CD14-positive monocyte (primary cell): Measurements from ENCODE around the gene COG2. TPM values are rescaled to one million over a fixed set of nuclear protein-coding genes. Genes with fewer than 3 reads are reported as not detected.

Source experiments
- DNase-seq, 3 donors: peaks; one replicate each; pipeline ENCODE4 v3.0.0-alpha.2; 2011 to 2022
- H2AFZ ChIP-seq: 2 replicates; pipeline ENCODE4 v1.6.0; 2012; ENCODE audit warnings: mild to moderate bottlenecking, low read depth, low read length, inconsistent platforms; ENCODE audit not compliant: insufficient read depth, poor library complexity, severe bottlenecking
- H3K27ac ChIP-seq, 2 donors: 1 replicate in 1 of 2; 2 replicates in 1 of 2; pipeline ENCODE4 v1.5.1; 2012 to 2013; ENCODE audit warnings: low read length in 2 of 2, control low read depth in 1 of 2, inconsistent platforms in 1 of 2, low read depth in 1 of 2, mild to moderate bottlenecking in 1 of 2
- H3K27me3 ChIP-seq, 2 donors: one replicate each; pipeline versions ENCODE4 v1.6.0 to v1.6.1; 2011 to 2013; ENCODE audit warnings: low read length in 2 of 2; ENCODE audit not compliant: control insufficient read depth in 2 of 2, insufficient read depth in 2 of 2
- H3K36me3 ChIP-seq, 2 donors: replicated peaks in 1 of 2; 1 replicate in 1 of 2; 2 replicates in 1 of 2; pipeline versions ENCODE4 v1.5.1 to v1.6.1; 2012 to 2013; ENCODE audit warnings: low read length in 2 of 2, control low read depth in 1 of 2, inconsistent platforms in 1 of 2, mild to moderate bottlenecking in 1 of 2; ENCODE audit not compliant: insufficient read depth in 2 of 2, control insufficient read depth in 1 of 2
- H3K4me1 ChIP-seq, 2 donors: 1 replicate in 1 of 2; 2 replicates in 1 of 2; pipeline versions ENCODE4 v1.5.1 to v1.6.1; 2012 to 2013; ENCODE audit warnings: low read length in 2 of 2, control low read depth in 1 of 2, inconsistent platforms in 1 of 2, mild to moderate bottlenecking in 1 of 2, moderate library complexity in 1 of 2; ENCODE audit not compliant: insufficient read depth in 2 of 2, control insufficient read depth in 1 of 2
- H3K4me2 ChIP-seq: replicated peaks from 2 replicates; pipeline ENCODE3; 2012; ENCODE audit warnings: low read length, moderate library complexity, mild to moderate bottlenecking; ENCODE audit not compliant: poor library complexity, severe bottlenecking; ENCODE audit errors: extremely low read depth
- H3K4me3 ChIP-seq, 3 experiments: fragments of 200-600 bp in 1 of 3; sonication (generic) in 1 of 3; replicated peaks in 1 of 3; 1 replicate in 2 of 3; 2 replicates in 1 of 3; pipeline ENCODE4 v1.5.1; 2011 to 2013; ENCODE audit warnings: low read length in 3 of 3, mild to moderate bottlenecking in 3 of 3, control low read depth in 2 of 3, low read depth in 2 of 3, inconsistent platforms in 1 of 3, moderate library complexity in 1 of 3
- H3K79me2 ChIP-seq: 2 replicates; pipeline ENCODE4 v1.6.0; 2012; ENCODE audit warnings: mild to moderate bottlenecking, control low read depth, inconsistent platforms, low read length, moderate library complexity; ENCODE audit not compliant: insufficient read depth
- H3K9ac ChIP-seq: 2 replicates; pipeline ENCODE4 v1.6.0; 2017; ENCODE audit warnings: low read length, mild to moderate bottlenecking; ENCODE audit not compliant: insufficient read depth, poor library complexity, severe bottlenecking
- H3K9me3 ChIP-seq, 2 donors: replicated peaks in 1 of 2; 1 replicate in 1 of 2; 2 replicates in 1 of 2; pipeline versions ENCODE4 v1.5.1 to v1.6.1; 2012 to 2013; ENCODE audit warnings: low read length in 2 of 2, control low read depth in 1 of 2; ENCODE audit not compliant: control insufficient read depth in 1 of 2, insufficient read depth in 1 of 2
- H4K20me1 ChIP-seq: 2 replicates; pipeline ENCODE4 v1.6.0; 2012; ENCODE audit warnings: mild to moderate bottlenecking, low read length, control low read depth, moderate library complexity; ENCODE audit not compliant: insufficient read depth
- H3K27ac Mint-ChIP-seq, 7 donors: one replicate each; pipeline ENCODE4 v1.8.0; 2020; ENCODE audit warnings: mild to moderate bottlenecking in 7 of 7, mixed read lengths in 7 of 7, moderate library complexity in 6 of 7, inconsistent platforms in 2 of 7
- H3K27me3 Mint-ChIP-seq, 3 donors: one replicate each; pipeline ENCODE4 v1.8.0; 2021 to 2022; ENCODE audit warnings: low read depth in 3 of 3, mild to moderate bottlenecking in 3 of 3, mixed read lengths in 3 of 3, moderate library complexity in 3 of 3, inconsistent platforms in 1 of 3
- H3K36me3 Mint-ChIP-seq, 2 donors: one replicate each; pipeline ENCODE4 v1.8.0; 2020; ENCODE audit warnings: mixed read lengths in 2 of 2, inconsistent platforms in 1 of 2, mild to moderate bottlenecking in 1 of 2
- H3K4me1 Mint-ChIP-seq: one replicate; pipeline ENCODE4 v1.8.0; 2020; ENCODE audit warnings: mild to moderate bottlenecking, mixed read lengths
- H3K4me3 Mint-ChIP-seq, 2 donors: one replicate each; pipeline ENCODE4 v1.8.0; 2020; ENCODE audit warnings: mild to moderate bottlenecking in 2 of 2, mixed read lengths in 2 of 2, moderate library complexity in 1 of 2
- H3K9me3 Mint-ChIP-seq, 7 donors: one replicate each; pipeline ENCODE4 v1.8.0; 2020 to 2022; ENCODE audit warnings: mixed read lengths in 7 of 7, mild to moderate bottlenecking in 6 of 7, moderate library complexity in 6 of 7, inconsistent platforms in 2 of 7
- CTCF ChIP-seq: fragments of 200-600 bp; IDR thresholded peaks from one replicate; pipeline ENCODE4 v1.8.0; 2022; ENCODE audit warnings: antibody characterized with exemption, mild to moderate bottlenecking
- WGBS: methylation state at CpG from one replicate; pipeline ENCODE4 v1.1.5; 2013; ENCODE audit warnings: missing lambda C conversion rate; ENCODE audit not compliant: insufficient coverage; 5-methylcytosine and 5-hydroxymethylcytosine counted together
- intact Hi-C, 2 donors: fragments of 100-400 bp; cut with micrococcal nuclease; formaldehyde crosslinking; loops; one replicate each; pipeline versions ENCODE4 v1.15.0 to v1.15.1; 2023
- polyA plus RNA-seq, 3 donors: library from polyadenylated mRNA; depleted of rRNA in 1 of 3; unstranded in 2 of 3; stranded (reverse) in 1 of 3; fragments of 300-500 nt in 2 of 3; fragments of >200 nt in 1 of 3; fragmentation: Illumina TruSeq in 2 of 3; gene quantifications; 1 replicate in 2 of 3; 2 replicates in 1 of 3; pipeline ENCODE4 v1.2.3, GENCODE V29; 2012 to 2021

Gene COG2
- polyA plus RNA-seq, 3 donors = 16.7 to 30.4 (median 24.7) TPM

- no peaks in the 10 kb centered on the region for H3K4me1 Mint-ChIP-seq
- H4K20me1 ChIP-seq = no peaks in the 10 kb centered on the region
- WGBS = 84% methylated on average over 2 of the region's 5 CpGs
- no peak overlapping the region for H3K4me2 ChIP-seq
- no peak overlapping the region for H3K4me3 ChIP-seq
- TF ChIP-seq CTCF = no peak
- H3K27me3 Mint-ChIP-seq = peaks cover 6 to 14% (median 8%) of the 10 kb centered on the region in 3 donors
- no peak for DNase-seq
- H2AFZ ChIP-seq = no peak overlapping the region
- no peaks in the 10 kb centered on the region for H3K27me3 ChIP-seq
- no peaks in the 10 kb centered on the region for H3K9me3 ChIP-seq
- no peak overlapping the region for H3K9ac ChIP-seq
- no peaks in the 10 kb centered on the region for H3K4me1 ChIP-seq
- no peaks in the 10 kb centered on the region for H3K36me3 ChIP-seq
- H3K36me3 Mint-ChIP-seq = no peaks in the 10 kb centered on the region
- no peak overlapping the region for H3K27ac ChIP-seq
- H3K79me2 ChIP-seq = no peaks in the 10 kb centered on the region
- H3K9me3 Mint-ChIP-seq = peaks cover 0 to 5% (median 3%) of the 10 kb centered on the region in 7 donors
- intact Hi-C loops = no loop called here
- no peak overlapping the region for H3K27ac Mint-ChIP-seq
- H3K4me3 Mint-ChIP-seq = no peak overlapping the region
Measured at GRCh38 chr1:230730977-230731376, 88.7 kb downstream of the COG2 start.

- no peak overlapping the region for H3K27ac Mint-ChIP-seq
- Histone ChIP-seq H3K27me3 (no peaks in the 10 kb centered on the region), H3K4me3 (no peak overlapping the region), H3K27ac (no peak overlapping the region), H2AFZ (no peak overlapping the region), H3K9me3 (no peaks in the 10 kb centered on the region), H3K4me1 (no peaks in the 10 kb centered on the region), H3K4me2 (no peak overlapping the region), H3K79me2 (no peaks in the 10 kb centered on the region), H4K20me1 (no peaks in the 10 kb centered on the region), H3K36me3 (no peaks in the 10 kb centered on the region), H3K9ac (no peak overlapping the region)
- no peaks in the 10 kb centered on the region for H3K36me3 Mint-ChIP-seq
- H3K27me3 Mint-ChIP-seq = peaks cover 6 to 17% (median 15%) of the 10 kb centered on the region in 3 donors
- intact Hi-C loops = no loop called here
- H3K4me3 Mint-ChIP-seq = no peak overlapping the region
- 61% methylated on average over 2 of the region's 2 CpGs for WGBS
- DNase-seq = no peak
- H3K9me3 Mint-ChIP-seq = peaks cover 0 to 2% (median 0%) of the 10 kb centered on the region in 7 donors
- no peak for TF ChIP-seq CTCF
- H3K4me1 Mint-ChIP-seq = no peaks in the 10 kb centered on the region
Measured at GRCh38 chr1:230735447-230735846, 93.2 kb downstream of the COG2 start.
